Occipital lobe (tissue), 2 donors: ENCODE results near the gene BCL2A1. TPM values are rescaled to one million over a fixed set of nuclear protein-coding genes. Genes with fewer than 3 reads are reported as not detected.
"Not testable (repeated sequence)": the region's sequence is repeated elsewhere in the genome, so short reads cannot be mapped to it uniquely, and the experiment has no call there.

Source experiments
- DNase-seq: peaks from one replicate; lab custom pipeline; 2025; lab: John Stamatoyannopoulos, UW
- total RNA-seq: library from RNA; depleted of rRNA; stranded (reverse); fragments of >200 nt; gene quantifications from one replicate; pipeline ENCODE4 v1.2.3, GENCODE V29; 2014

The BCL2A1 gene
- total RNA-seq, 1 donor from 2014 or later, result 0.94 TPM

- no peak for DNase-seq
These were observed 10.3 kb downstream of the BCL2A1 start for GRCh38 chr15:79960502-79961212.

GRCh38 chr15:79957741-79958140 lies 13.3 kb downstream of the BCL2A1 start:
- DNase-seq, result no peak

GRCh38 chr15:79956354-79956939 lies 14.5 kb downstream of the BCL2A1 start:
- no peak for DNase-seq

GRCh38 chr15:79954661-79955060 lies 16.3 kb downstream of the BCL2A1 start:
- DNase-seq, result no peak

- no peak for DNase-seq
These were observed 17.0 kb downstream of the BCL2A1 start for GRCh38 chr15:79953951-79954444.

- no peak for DNase-seq
These were observed 18.7 kb downstream of the BCL2A1 start for GRCh38 chr15:79952329-79952728.

- DNase-seq, result no peak
These were observed 20.7 kb downstream of the BCL2A1 start for GRCh38 chr15:79950247-79950646.

- DNase-seq, result no peak
These were observed 22.2 kb downstream of the BCL2A1 start for GRCh38 chr15:79948761-79949160.

GRCh38 chr15:79948095-79948695 lies 22.8 kb downstream of the BCL2A1 start:
- DNase-seq, result no peak

GRCh38 chr15:79947009-79947408 lies 24.0 kb downstream of the BCL2A1 start:
- no peak for DNase-seq

- no peak for DNase-seq
These were observed 26.4 kb downstream of the BCL2A1 start for GRCh38 chr15:79944622-79945021.

GRCh38 chr15:79943820-79944219 lies 27.2 kb downstream of the BCL2A1 start:
- no peak for DNase-seq

- DNase-seq, result no peak
These were observed 28.1 kb downstream of the BCL2A1 start for GRCh38 chr15:79942741-79943481.

GRCh38 chr15:79939399-79939798 lies 31.6 kb downstream of the BCL2A1 start:
- DNase-seq, result no peak

- no peak for DNase-seq
These were observed 32.9 kb downstream of the BCL2A1 start for GRCh38 chr15:79938143-79938542.

GRCh38 chr15:79935556-79936201 lies 35.3 kb downstream of the BCL2A1 start:
- DNase-seq, result not testable (repeated sequence)

GRCh38 chr15:79933231-79933630 lies 37.8 kb downstream of the BCL2A1 start:
- no peak for DNase-seq

- DNase-seq, result no peak
These were observed 38.5 kb downstream of the BCL2A1 start for GRCh38 chr15:79932447-79932846.

GRCh38 chr15:79930516-79930915 lies 40.5 kb downstream of the BCL2A1 start:
- DNase-seq, result no peak

GRCh38 chr15:79929412-79929811 lies 41.6 kb downstream of the BCL2A1 start:
- no peak for DNase-seq

GRCh38 chr15:79926116-79926515 lies 44.9 kb downstream of the BCL2A1 start:
- DNase-seq, result not testable (repeated sequence)
